Mesenteric fat pad (tissue), 1 donor: ENCODE measurements around the gene ANKRD30A. TPM values are rescaled to one million over a fixed set of nuclear protein-coding genes. Genes with fewer than 3 reads are reported as not detected.
"Not testable (repeated sequence)": the region's sequence is repeated elsewhere in the genome, so short reads cannot be mapped to it uniquely, and the experiment has no call there.

Experiments
- DNase-seq: peaks from one replicate; pipeline ENCODE4 v3.0.0-alpha.2; 2020; ENCODE audit warnings: low spot score
- total RNA-seq: library from RNA; stranded (reverse); fragmentation: NEBNext Ultra II Directional; extraction: Animal tissue kit (Norgen Biotek cat#: 25700); gene quantifications from one replicate; pipeline ENCODE4 v1.2.1, GENCODE V29; 2021
- donor health status: DM: yes; HTN: yes; CAD: no.

The ANKRD30A gene
- total RNA-seq, 1 donor from 2014 or later: 3.5 TPM

- no peak for DNase-seq
These were observed 142.9 kb downstream of the ANKRD30A start for GRCh38 chr10:37268266-37268665.

- DNase-seq: no peak
These were observed 144.3 kb downstream of the ANKRD30A start for GRCh38 chr10:37269554-37270256.

GRCh38 chr10:37275216-37275777, 149.9 kb downstream of the ANKRD30A start:
- DNase-seq: no peak

- DNase-seq: no peak
These were observed 159.7 kb downstream of the ANKRD30A start for GRCh38 chr10:37285063-37285462.

GRCh38 chr10:37289833-37290464, 164.6 kb downstream of the ANKRD30A start:
- DNase-seq: no peak

- DNase-seq: no peak
These were observed 175.9 kb downstream of the ANKRD30A start for GRCh38 chr10:37301271-37301670.

- DNase-seq: no peak
These were observed 178.6 kb downstream of the ANKRD30A start for GRCh38 chr10:37304036-37304435.

GRCh38 chr10:37314350-37314749, 189.0 kb downstream of the ANKRD30A start:
- DNase-seq: no peak

GRCh38 chr10:37314862-37315261, 189.5 kb downstream of the ANKRD30A start:
- no peak for DNase-seq

- DNase-seq: no peak
These were observed 219.0 kb downstream of the ANKRD30A start for GRCh38 chr10:37344413-37344812.

GRCh38 chr10:37379991-37380390, 254.6 kb downstream of the ANKRD30A start:
- DNase-seq: no peak

GRCh38 chr10:37381271-37381670, 255.9 kb downstream of the ANKRD30A start:
- no peak for DNase-seq

- DNase-seq: no peak
These were observed 259.5 kb downstream of the ANKRD30A start for GRCh38 chr10:37384923-37385322.

GRCh38 chr10:37390926-37391325, 265.5 kb downstream of the ANKRD30A start:
- no peak for DNase-seq

- DNase-seq: not testable (repeated sequence)
These were observed 275.4 kb downstream of the ANKRD30A start for GRCh38 chr10:37400774-37401173.

- no peak for DNase-seq
These were observed 275.8 kb downstream of the ANKRD30A start for GRCh38 chr10:37401225-37401624.

GRCh38 chr10:37403776-37404175, 278.4 kb downstream of the ANKRD30A start:
- no peak for DNase-seq
